Measurements from ENCODE around the gene ABCB9. TPM values are rescaled to one million over a fixed set of nuclear protein-coding genes. Genes with fewer than 3 reads are reported as not detected.

Gene ABCB9
- total RNA-seq, 3 donors from 2014 or later, result 6.3 to 8.2 (median 6.4) TPM

DNA sequence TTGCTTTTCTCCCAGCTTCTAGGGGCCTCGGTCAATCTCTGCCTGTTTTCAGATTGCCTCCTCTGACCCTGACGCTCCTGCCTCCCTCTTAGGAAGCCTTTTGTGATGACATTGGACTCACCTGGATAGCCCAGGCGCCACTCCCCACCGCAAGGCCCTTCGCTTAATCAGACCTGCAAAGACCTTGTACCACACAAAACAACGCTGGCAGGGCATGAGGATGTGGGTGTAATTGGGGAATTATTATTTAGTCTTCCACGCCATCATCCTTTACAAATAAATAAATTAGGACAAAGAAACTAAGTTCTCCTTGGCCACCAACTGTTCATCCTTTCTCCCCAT is 62.6 kb downstream of the ABCB9 start:
- DNase-seq, result peak in 1 of 3 donors; percentile 54
- TF ChIP-seq, protein P1, sequence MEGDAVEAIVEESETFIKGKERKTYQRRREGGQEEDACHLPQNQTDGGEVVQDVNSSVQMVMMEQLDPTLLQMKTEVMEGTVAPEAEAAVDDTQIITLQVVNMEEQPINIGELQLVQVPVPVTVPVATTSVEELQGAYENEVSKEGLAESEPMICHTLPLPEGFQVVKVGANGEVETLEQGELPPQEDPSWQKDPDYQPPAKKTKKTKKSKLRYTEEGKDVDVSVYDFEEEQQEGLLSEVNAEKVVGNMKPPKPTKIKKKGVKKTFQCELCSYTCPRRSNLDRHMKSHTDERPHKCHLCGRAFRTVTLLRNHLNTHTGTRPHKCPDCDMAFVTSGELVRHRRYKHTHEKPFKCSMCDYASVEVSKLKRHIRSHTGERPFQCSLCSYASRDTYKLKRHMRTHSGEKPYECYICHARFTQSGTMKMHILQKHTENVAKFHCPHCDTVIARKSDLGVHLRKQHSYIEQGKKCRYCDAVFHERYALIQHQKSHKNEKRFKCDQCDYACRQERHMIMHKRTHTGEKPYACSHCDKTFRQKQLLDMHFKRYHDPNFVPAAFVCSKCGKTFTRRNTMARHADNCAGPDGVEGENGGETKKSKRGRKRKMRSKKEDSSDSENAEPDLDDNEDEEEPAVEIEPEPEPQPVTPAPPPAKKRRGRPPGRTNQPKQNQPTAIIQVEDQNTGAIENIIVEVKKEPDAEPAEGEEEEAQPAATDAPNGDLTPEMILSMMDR (IDR thresholded peaks at IDR 0.05), result no peak
- intact Hi-C loops (cut with DNase I, micrococcal nuclease), result no loop called here
- H3K4me3 ChIP-seq, result no peak overlapping the region
- peak; percentile 53 for ATAC-seq
- H3K36me3 ChIP-seq (ENCODE audit: low read depth), result no peaks in the 10 kb centered on the region
- H3K9me3 ChIP-seq, result no peaks in the 10 kb centered on the region
- peaks cover 10% of the 10 kb centered on the region for H3K4me1 ChIP-seq (ENCODE audit: low read depth)

GRCh38 chr12:122902854-122903692 is 63.2 kb downstream of the ABCB9 start:
- H3K36me3 ChIP-seq (ENCODE audit: low read depth), result no peaks in the 10 kb centered on the region
- H3K4me1 ChIP-seq (ENCODE audit: low read depth), result peaks cover 13% of the 10 kb centered on the region
- intact Hi-C loops (cut with DNase I, micrococcal nuclease), result no loop called here
- ATAC-seq (peak; percentile 77), DNase-seq (peak in 1 of 3 donors; percentile 22)
- no peaks in the 10 kb centered on the region for H3K9me3 ChIP-seq
- H3K4me3 ChIP-seq, result no peak overlapping the region
- TF ChIP-seq, protein P1 (IDR thresholded peaks at IDR 0.05), result no peak

DNA sequence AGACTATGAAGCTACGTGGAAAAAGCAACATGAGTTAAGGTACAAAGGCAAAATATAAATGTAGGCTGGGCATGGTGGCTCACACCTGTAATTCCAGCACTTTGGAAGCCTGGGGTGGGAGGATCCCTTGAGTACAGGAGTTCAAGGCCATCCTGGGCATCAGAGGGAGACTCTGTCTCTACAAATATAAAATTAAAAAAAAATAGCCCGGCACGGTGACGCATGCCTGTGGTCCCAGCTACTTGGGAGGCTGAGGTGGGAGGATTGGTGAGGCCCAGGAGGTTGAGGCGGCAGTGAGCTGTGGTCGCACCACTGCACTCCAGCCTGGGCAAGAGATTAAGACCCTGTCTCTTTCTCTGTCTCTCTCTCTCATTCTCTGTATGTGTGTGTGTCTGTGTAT is 66.4 kb downstream of the ABCB9 start:
- no peaks in the 10 kb centered on the region for H3K36me3 ChIP-seq (ENCODE audit: low read depth)
- intact Hi-C loops (cut with DNase I, micrococcal nuclease), result no loop called here
- DNase-seq (no peak), ATAC-seq (no peak)
- no peaks in the 10 kb centered on the region for H3K9me3 ChIP-seq
- H3K4me3 ChIP-seq, result no peak overlapping the region
- peaks cover 7% of the 10 kb centered on the region for H3K4me1 ChIP-seq (ENCODE audit: low read depth)
- TF ChIP-seq, protein P1 (IDR thresholded peaks at IDR 0.05), result no peak

DNA sequence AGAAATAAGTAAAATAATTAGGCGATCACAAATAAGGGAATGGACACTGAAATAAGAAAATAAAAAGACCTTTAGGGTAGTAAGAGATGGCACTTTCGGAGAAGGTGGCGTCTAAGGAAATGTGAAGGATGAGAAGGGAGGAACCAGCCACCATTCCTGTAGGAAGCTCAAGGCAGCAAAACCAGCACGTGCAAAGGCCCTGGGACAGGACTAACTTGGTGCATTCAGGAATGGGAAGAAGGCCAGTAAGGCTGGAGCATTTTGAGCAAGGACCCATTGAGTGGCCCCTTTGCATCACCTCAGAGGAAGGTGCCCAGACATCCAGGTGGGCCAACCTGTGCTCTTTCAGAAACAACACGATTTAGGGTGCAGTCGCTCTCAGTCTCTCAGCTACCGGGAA is 69.6 kb downstream of the ABCB9 start:
- peak in 1 of 3 donors; percentile 43 for DNase-seq
- Histone ChIP-seq H3K36me3 (ENCODE audit: low read depth) (no peaks in the 10 kb centered on the region), H3K4me3 (no peak overlapping the region), H3K4me1 (ENCODE audit: low read depth) (peaks cover 25% of the 10 kb centered on the region), H3K9me3 (no peaks in the 10 kb centered on the region)
- intact Hi-C loops (cut with DNase I, micrococcal nuclease), result no loop called here
- TF ChIP-seq, protein P1 (IDR thresholded peaks at IDR 0.05), result no peak
- ATAC-seq, result no peak

- H3K4me1 ChIP-seq (ENCODE audit: low read depth), result peaks cover 32% of the 10 kb centered on the region
Measured at GRCh38 chr12:122895704-122896636, 70.3 kb downstream of the ABCB9 start, which contains the start of gene VPS37B. VPS37B (minus strand) TSS chr12:122896124; CDS start chr12:122896062, 62 bp downstream.

More at GRCh38 chr12:122895704-122896636, 70.3 kb downstream of the ABCB9 start, which contains the start of gene VPS37B:
- no peaks in the 10 kb centered on the region for H3K9me3 ChIP-seq
- no peaks in the 10 kb centered on the region for H3K36me3 ChIP-seq (ENCODE audit: low read depth)
- intact Hi-C loops (cut with DNase I, micrococcal nuclease), result no loop called here
- H3K4me3 ChIP-seq, result peak within 1 kb of the TSS; percentile 74
- TF ChIP-seq, protein P1 (IDR thresholded peaks at IDR 0.05), result no peak
- DNase-seq (peak; percentile 86 to 92 (median 91)), ATAC-seq (peak; percentile 67)
